T follicular helper cell (primary cell): ENCODE data around the gene TOMM34.
A peak's percentile ranks its signal among the peaks of the same experiment; 100 is the strongest.

Experiments
- DNase-seq: peaks from one replicate; pipeline ENCODE4 v3.0.0-alpha.2; 2020; ENCODE audit warnings: low read depth

The TOMM34 gene

DNA sequence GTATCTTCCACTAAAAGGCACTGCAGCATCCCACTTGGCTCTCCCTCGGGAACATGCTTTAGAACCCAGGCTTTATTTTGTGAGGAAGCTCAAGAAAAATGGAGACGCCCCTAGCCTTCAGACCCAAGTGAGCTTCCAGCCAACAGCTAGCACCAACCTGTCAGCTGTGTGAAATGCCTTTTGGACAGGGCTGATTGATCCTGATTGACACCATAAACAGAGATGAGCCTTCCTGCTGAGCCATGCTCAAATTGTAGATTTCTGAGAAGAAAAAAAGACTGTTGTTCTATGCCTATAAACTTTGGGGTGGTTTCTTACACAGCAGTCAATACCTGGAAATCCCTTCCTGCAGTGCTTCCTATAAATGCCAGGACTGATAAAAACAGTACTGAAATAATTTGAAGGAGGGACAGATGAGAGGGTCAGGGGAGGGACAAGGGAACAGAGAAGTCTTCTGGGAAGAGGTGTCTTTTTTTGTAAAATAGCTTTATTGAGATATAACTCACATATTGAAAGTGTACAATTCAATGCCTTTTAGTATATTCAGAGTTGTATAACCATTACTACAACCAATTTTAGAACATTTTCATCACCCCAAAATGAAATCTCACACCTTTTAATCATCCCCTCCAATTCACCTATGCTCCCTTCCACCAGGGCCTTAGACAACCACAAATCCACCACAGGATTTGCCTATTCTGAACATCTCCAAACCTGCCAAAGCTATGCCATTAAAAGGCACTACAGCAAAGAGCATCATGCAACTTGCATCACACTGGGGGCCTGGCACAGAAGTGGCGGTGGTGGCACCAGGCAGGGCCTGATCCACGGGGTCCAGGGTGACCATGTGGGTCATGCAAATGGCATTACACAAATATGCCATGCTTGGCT, 3.4 kb upstream of the TOMM34 start:
- no peak for DNase-seq

DNA sequence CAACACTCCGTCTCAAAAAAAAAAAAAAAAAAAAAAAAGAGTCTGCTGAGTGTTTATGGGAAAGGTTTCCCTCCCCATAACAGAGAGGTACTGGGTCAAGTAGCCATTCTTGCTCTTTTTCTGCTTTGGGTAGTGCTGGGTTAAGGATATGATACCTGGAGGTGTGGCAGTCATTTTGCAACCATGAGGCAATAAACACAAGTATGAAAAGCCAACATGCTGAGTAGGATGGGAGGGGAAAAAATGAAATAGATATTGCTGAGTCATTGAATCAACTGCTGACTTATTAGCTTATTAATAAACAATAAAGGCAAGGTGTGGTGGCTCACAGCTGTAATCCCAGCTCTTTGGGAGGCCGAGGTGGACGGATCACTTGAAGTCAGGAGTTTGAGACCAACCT, 2.3 kb upstream of the TOMM34 start:
- DNase-seq: no peak

DNA sequence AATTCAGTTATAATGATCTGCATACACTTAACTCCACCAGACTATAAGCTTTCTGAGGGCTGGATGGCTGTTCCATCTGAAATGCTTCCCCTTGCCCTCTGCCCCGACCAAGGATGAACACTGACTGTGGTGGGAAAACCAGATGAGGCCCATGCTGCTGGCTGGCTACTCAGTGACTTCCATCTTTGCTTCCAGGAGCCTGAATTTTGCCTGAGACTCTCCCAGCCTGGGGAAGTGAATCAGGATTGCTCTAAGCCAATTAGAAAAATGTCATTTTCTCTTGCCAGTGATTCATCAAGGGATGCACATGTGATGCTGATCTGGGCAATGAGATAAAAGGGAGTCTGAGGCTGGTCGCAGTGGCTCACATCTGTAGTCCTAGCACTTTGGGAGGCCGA, 1.7 kb upstream of the TOMM34 start:
- DNase-seq: no peak

DNA sequence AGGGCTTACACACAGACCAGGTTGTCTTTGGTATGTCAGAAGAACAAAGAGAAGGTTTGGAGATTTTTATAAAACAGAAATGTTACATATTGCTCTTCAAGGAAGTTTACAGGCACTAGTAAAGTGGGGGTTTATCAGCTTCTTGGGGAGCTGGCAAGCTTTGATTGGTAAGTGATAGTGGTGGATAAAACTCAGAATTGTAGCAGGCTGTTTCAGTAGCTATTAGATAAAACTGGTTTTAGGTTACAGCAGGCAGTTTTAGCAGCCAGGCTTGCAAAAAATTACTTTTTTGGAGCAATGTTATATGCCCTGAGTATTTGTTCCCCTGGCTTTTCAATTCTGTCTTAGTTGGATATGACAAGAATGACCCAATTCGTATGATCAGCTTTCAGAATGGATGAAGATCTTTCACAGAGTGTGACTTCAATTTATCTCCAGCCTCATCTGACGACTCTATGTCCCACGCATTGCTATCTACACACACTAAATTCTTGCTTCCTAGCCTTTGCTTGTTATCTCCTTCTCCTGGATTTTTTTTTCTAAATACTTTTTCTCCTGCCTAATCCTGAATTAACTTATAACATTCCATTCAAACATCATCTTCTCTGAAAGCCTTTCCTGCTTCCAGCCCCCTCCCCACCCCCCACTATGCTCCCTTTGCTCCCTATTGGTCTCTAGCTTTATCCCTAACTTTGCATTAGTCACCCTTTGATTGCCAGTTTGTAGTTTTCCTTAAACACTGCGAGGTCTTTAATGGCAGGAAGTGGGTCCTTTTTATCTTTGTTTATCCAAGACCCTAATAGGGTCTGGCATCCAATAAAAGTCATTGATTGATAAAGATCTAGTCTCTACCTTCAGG, 1.0 kb upstream of the TOMM34 start:
- DNase-seq: no peak

DNA sequence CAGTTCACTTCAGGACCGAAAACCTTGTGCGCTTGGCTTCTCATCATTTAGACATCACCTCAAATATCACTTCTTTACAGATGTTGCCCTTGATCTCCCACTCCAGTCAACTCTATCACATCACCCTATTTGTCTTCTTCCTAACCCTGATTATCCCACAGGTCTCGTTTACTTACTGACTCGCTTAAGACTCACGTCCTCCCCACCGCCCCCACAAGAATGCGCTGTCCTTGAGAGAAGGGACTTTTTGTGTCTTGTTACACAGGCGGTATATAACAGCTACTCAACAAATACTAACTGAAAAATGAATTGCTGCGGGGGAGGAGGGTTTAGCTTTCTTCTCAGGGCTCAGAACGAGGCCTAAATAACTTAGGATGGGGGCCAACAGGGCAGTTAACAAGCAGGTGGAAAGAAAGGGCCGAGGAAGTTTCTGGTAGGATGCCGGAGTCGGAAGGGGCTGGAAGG, 527 bp downstream of the TOMM34 start:
- DNase-seq: peak; percentile 33

DNA sequence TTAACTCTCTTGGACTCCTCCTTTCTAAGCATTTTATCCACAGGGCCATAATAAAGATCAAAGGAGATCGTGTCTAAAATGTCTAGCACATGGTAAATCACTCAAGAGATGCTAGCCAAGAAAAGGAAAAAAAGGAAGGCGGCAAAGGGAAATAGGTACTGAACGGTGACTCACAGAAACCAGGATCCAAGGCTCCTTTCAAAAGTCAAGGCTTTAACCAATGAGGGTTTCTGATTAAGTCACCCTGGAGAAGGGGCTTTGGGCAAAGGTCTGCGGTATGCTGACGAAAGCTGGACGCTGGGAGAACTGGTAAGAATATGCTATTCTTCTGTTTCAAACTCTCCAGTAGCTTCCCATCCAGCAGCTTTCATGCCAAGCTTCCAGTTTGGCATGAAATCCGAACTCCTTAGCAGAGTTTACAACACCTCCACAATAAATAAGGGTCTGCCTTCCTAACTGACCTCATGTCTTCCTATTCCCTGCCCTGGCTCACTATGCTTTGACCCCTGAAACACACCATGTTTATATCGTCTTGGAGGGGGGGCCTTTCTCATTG, 1.0 kb downstream of the TOMM34 start:
- DNase-seq: no peak

DNA sequence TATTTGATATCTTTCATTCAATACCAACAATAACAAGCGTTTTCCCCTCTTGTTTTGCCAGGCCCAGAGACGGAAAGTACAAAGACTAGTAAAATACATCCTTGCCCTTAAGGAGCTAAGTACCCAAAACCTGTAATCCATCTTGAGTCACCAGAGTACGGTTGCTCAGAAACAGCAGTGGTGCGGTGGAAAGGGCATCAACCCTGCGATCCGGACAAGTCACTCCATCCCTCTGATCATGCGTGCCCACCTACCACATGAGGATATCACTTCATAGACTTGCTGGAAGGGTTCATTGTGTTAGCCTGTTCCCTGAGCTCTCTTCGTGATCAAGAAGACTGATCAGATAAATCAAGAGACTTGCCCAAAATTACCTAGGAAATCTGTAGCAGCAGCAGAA, 1.9 kb downstream of the TOMM34 start:
- no peak for DNase-seq

DNA sequence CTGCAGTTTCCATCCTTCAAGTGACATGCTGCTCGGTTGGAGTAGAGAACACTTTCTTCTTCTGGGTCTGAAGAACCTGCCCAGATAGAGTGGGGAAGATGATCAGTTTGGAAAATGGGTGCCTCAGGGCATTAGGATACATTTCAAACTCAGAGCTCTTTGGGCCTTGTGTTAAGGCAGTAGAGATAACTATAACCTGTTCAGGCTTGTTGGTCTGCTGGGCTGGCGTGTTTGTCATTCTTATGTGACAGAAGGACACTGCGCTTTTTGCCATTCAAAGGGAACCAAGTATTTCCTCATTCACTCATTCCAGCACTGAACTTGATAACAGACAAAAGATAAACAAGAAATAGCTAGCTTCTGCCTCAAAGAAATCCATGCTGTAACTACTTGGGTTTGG, 3.8 kb downstream of the TOMM34 start:
- DNase-seq: no peak

DNA sequence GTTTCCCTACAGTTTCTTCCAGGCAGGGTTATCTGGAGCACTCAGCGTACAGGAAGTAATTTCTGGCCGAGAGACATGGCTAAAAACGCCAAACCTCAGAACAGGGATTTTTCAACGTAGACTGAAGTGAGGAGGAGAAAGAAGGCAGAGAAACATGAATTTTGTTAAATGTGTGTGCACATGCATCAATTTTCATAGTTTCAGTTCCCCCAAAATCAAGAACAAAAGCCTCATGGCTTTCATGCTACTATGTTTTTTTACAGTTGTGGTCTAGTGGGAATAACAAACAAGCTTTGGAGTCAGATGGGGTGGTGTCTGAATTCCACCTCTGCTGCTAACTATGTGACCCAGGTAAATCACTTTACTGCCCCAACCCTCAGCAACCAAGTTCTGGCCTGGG, 4.9 kb downstream of the TOMM34 start:
- DNase-seq: no peak

DNA sequence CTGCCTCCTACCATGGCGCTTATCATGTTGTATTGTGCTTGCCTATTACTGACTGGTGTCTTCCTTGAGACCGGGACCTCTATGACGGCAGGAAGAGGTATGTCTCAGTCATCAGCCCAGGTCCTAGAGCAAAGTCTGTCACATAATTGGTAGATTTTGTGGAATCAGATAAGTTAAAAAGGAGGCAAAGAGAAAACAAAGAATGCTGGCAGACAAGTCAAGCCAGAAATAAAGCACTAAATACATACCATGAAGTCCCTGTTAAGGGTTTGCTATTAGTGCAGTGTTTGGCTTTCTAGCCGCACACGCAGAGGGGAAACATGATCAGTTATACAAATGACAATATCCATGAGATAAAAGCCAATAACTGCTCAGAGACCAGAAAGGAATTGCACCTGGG, 6.0 kb downstream of the TOMM34 start:
- DNase-seq: no peak

DNA sequence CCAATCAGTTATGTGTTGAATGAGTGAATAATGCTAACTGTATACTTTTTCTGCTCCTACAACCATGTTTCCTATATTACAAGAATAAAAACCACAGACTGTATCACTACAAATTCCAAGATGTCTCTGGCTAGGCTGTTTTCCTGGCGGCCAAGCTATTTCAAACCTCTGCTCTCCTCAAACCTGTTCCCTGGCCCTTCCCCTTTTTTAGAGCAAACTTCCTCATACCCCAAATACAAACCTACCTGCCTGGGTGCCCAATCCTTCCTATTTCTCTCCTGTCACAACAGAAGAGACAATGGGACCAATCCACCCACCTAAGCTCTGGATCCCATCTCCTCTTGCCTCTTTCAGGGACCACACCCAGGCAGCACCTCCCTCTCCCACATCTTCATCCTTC, 7.5 kb downstream of the TOMM34 start:
- DNase-seq: no peak

DNA sequence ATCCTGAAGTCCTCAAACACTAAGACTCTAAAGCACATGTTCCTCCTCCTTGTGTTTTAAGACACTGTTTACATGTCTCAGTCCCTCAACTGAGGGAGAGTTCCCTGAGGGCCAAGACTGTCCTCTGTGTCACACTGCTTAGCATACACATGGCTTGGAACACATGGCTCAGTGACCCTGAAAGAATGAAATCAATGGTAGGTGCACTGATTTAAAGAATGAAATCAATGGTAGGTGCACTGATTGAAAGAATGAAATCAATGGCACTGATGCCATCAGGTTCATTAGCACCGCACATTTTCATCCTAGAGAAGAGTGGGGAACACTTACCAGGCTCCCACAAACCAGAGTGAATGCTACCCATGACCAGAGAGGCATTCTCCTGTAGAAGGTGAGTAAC, 9.8 kb downstream of the TOMM34 start:
- no peak for DNase-seq

DNA sequence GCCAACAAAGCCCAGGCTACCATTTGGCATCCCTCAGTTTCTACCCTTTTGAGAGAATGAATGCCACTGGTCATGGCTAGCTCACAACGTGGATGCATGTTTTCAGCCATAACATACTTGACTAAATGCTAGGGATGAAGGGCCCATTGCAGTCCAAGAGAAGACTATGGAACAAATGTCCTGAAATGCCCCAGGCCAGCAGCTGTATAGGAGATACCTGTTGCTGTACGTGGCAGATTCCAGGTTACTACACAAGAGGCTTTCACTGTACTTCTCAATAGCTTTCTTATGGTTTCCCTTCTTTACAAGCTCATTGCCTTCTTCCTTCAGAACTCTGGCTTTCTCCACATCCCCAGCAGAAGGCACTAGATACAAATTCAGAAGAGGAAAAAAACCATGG, 11.7 kb downstream of the TOMM34 start:
- DNase-seq: no peak

DNA sequence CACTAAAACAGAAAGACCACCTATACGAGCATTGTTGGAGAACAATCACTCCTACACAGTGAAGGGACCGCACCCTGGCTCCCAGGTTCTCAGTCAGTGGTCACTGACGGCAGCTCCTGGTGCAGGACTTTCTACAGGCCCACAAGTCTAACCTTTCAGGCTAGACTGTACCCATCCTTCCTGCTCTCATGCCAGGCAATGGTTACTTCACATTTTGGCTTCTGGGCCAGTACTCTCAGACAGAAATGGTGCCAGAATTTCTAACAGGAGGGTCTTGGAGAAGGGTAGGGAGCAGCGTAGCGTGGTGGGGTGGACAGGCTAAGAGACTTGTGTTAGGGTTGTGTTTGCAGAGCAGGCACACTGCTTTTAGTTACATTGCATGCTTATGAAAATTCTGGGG, 12.1 kb downstream of the TOMM34 start:
- DNase-seq: no peak

DNA sequence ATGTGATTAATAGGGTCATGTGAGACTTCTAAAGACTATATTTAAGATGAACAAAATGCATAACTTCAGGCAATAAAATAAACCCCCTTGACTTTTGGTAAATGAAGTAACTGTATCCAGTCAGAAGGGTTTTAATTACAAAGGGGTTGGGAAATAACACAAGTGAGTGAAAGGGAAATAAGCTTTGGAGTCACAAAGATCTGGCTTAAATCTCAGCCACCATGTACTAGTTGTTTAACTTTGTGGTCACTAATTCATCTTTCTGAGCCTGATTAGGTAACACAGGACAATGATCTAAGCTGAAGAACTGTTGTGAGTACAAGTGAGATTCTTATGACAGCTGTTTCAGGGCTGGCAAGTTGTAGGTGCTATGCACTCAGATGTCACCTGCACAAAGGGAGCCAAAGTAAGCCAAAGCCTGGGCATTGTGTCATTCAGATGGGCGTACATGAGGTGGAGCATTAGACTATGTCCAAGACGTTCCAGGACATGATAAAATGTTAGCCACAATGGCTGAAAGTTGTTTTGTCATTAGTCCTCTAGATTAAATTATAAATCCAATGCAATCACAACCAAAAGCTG, 13.8 kb downstream of the TOMM34 start:
- no peak for DNase-seq

DNA sequence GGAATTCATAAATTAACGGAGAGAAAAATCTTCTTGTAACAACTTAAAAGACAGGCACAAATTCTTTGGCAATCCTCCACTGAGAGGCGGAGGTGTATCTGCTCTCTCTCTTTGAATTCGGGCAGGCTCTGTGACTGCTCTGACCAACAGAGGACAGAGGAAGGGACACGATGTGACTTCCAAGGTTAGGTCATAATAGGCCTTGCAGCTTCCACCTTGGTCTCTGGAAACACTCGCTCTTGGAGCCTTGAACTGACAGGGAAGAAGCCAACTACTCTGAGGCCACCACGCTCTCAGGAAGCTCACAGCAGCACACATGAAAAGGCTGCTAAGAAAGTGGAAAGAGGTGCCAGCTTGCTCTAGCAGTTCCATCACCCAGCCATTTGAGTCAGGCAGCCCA, 14.9 kb downstream of the TOMM34 start:
- no peak for DNase-seq

DNA sequence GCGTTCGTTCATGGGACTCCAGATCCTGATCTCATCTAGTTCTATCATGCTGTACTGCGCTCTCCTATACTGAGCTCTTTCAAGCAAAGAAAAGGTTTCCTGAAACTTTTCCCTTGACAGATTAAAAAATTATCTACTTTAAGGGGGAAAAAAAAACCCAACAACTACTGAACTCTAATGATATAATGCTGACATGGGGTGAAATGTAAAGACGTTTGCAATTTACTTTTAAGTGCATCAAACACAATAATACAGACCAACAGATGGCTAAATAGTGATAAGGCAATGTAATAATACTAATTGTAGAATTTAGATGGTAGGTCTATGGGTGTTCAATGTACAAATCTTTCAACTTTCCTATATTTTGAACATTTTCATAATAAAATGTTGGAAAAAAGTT, 16.4 kb downstream of the TOMM34 start:
- DNase-seq: no peak

DNA sequence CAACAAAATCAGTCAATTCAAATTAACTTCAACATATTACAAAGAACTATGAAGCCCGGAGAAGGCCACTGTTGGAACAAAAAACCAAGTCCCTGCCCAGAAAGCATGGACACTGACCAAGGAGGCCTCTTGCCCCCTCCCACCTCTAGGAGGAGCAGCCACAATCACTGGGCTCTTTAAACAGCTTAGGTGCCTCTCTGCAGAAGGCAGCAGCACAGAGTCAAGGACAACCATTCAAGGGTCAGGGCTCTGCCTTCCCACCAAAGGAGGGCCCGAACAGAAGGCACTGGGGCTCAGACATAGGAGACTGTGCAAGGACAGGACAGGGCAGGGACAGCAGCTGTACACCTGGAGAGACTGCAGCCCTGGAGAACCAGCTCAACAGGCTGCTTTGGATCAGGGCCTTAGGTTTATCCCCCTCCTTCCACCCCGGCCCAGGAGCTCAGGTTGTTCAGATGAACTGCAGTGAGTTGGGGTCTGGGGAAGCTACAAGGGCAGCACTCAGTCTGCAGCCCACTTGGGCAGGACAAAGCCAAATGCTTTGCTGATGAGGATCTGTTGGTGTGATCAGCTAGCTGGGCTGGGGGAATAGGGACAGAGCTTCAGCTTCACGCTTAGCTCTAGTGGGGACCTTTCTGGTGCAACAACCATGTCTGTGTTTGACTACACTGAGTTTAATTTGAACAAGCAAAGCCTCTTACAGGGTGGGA, 17.8 kb downstream of the TOMM34 start:
- no peak for DNase-seq

DNA sequence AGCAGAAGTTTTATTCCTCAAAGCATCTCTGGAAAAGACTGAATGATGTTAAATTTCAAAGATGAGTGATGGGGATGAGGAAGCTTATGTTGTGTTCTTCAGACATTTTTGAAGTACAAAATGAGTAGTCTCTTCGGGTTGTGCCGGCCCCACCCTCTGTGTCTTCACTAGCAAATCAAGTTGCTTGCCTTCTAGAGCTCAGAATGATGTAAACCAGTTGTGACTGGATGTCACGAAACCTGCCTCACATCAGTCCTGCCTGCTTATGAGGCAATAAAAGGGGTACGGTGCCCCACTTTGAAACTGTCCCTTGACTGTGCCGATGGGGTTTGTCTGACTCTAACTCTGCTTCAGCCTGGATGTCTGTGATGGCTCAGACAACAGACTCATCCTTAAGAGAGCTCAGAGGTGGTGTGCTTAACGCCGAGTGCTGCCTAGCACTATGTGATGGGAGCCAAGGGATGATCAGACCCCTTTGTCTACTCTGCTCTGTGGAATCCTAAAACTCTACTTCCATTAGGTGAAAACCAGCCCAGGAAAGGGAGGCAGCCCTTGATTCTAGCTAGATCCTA, 19.0 kb downstream of the TOMM34 start:
- no peak for DNase-seq

DNA sequence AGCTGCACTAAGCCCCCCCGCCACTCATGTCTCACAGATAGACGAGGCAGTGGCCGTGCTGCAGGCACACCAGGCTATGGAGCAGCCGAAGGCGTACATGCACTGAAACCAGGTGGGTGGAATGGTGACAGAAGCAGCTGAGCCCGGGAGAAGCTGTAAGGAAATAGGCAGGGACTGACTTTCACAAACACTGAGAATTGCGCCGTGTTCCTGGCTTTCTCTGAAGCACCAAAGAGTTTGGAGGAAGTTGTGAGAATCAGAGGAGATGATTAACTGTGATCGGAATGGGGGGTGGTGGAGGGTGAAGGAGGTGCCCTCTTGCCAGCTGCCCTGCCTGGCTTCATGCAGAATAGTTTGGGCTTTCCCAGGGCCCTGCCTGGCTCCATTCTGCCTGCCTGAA, 21.6 kb downstream of the TOMM34 start:
- DNase-seq: no peak

DNA sequence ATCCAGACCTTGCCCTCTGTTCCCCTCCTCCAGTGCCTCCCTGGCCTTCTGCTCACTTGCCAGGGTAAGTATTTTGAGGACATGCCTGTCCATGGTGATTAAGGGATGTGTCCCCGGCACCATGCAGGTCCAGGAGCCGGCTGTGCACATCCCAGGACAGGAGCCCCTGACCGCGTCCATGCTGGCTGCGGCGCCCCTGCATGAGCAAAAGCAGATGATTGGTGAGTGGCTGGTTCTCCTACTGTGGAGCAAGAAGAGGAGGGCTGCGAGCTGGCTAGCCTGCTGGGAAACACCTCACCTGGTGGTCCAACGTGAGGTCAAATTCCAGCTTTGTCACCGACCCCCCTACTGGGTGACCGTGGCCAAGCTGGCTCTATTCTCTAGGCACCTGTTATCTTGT, 23.7 kb downstream of the TOMM34 start:
- DNase-seq: no peak
